ENCODE data around the gene CST11. TPM values are rescaled to one million over a fixed set of nuclear protein-coding genes. Genes with fewer than 3 reads are reported as not detected.

CST11 gene
- total and polyA plus RNA-seq, 11 donors = not detected

DNA sequence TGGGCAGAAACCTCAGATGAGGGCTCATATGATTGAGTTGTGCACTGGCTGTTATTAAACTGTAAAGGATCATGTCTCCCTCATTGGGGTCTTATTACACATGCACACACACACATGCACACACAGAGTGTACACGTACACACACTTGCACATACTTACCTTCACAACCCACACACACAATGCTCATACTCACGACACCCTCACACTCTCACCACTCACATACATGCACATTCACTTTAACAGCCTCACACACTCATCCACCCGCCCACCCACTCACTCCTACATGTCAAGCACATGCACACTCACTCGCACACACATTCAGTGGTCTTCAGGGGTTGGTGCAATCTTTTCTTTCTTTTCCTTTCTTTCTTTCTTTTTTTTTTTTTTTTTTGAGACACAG lies 7.8 kb downstream of the CST11 start:
- no peaks in the 10 kb centered on the region for H3K4me1 ChIP-seq
- TF ChIP-seq POLR2A (IDR thresholded peaks at IDR 0.05) = no peak
- no peak for TF ChIP-seq CTCF (IDR thresholded peaks at IDR 0.05)
- no peaks in the 10 kb centered on the region for H3K27me3 ChIP-seq
- H3K4me3 ChIP-seq = no peak overlapping the region
- no peak overlapping the region for H3K27ac ChIP-seq
- no peaks in the 10 kb centered on the region for H3K36me3 ChIP-seq
- DNase-seq = no peak
- no peaks in the 10 kb centered on the region for H3K9me3 ChIP-seq
- intact Hi-C loops (cut with DNase I) = loop anchor here in 6 of 10 donors (5.0 to 10.0 kb wide), 7 partner anchors 100 to 1110 kb away; partner anchors contain the start of gene CST9 (in 6 of the 6)
- ATAC-seq = no peak
- WGBS, 4 donors = 87 to 91% (median 89%) methylated on average over 4 of the region's 4 CpGs

GRCh38 chr20:23442436-23442835 lies 10.2 kb downstream of the CST11 start:
- Histone ChIP-seq H3K4me3 (no peak overlapping the region), H3K27ac (no peak overlapping the region), H3K27me3 (no peaks in the 10 kb centered on the region), H3K9me3 (no peaks in the 10 kb centered on the region), H3K4me1 (no peaks in the 10 kb centered on the region), H3K36me3 (no peaks in the 10 kb centered on the region)
- WGBS, 4 donors = 82 to 89% (median 84%) methylated on average over 5 of the region's 5 CpGs
- ATAC-seq (no peak), DNase-seq (no peak)
- TF ChIP-seq CTCF (IDR thresholded peaks at IDR 0.05) = no peak
- no peak for TF ChIP-seq POLR2A (IDR thresholded peaks at IDR 0.05)
- intact Hi-C loops (cut with DNase I) = loop anchor here (1.0 to 10.0 kb wide), 8 partner anchors 98 to 1108 kb away; partner anchors contain the start of gene CST9 (in 6 of the 10)

DNA sequence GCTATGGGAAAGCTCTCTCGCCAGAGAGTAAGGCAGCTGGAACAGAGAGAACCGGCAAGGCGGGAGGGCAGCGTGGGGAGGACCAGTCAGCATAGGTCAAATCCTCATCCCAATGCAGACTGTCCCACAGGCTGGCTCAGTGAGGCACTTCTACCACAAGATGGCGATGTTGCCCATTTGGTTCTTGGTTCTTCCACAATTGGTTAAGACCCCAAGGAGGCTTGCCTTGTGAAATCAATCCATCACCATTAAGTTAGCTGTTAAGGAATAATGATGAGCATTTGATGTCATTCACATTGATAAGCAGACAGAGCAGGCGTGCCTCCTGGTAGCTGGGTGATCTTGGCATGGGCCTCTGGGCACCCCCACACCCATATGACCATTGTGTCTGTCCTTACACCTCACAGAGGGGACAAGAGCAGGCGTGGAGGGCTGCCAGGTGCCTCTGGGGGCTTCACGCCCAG lies 10.8 kb downstream of the CST11 start:
- Histone ChIP-seq H3K27me3 (no peaks in the 10 kb centered on the region), H3K27ac (no peak overlapping the region), H3K4me1 (peaks cover 0 to under 1% (median 0%) of the 10 kb centered on the region in 12 donors), H3K9me3 (no peaks in the 10 kb centered on the region), H3K36me3 (no peaks in the 10 kb centered on the region), H3K4me3 (no peak overlapping the region)
- WGBS, 4 donors = 17 to 20% (median 18%) methylated on average over 8 of the region's 8 CpGs
- peak in 4 of 5 donors; percentile 60 to 69 (median 62) for DNase-seq
- ATAC-seq = peak; percentile 43 to 83 (median 80)
- TF ChIP-seq POLR2A (IDR thresholded peaks at IDR 0.05) = no peak
- TF ChIP-seq CTCF (IDR thresholded peaks at IDR 0.05) = peak; percentile 74 to 94 (median 85)
- intact Hi-C loops (cut with DNase I) = loop anchor here (1.0 to 10.0 kb wide), 8 partner anchors 97 to 1107 kb away; partner anchors contain the start of gene CST9 (in 6 of the 10)

- intact Hi-C loops (cut with DNase I) = loop anchor here in 6 of 10 donors (5.0 to 10.0 kb wide), 6 partner anchors 95 to 1105 kb away; partner anchors contain the start of gene CST9 (in 6 of the 6)
- DNase-seq = no peak
Observed at GRCh38 chr20:23440004-23440403, 12.7 kb downstream of the CST11 start.

More at GRCh38 chr20:23440004-23440403, 12.7 kb downstream of the CST11 start:
- WGBS, 4 donors = 81 to 91% (median 87%) methylated on average over 2 of the region's 2 CpGs
- H3K4me1 ChIP-seq = peaks cover 0 to 11% (median 0%) of the 10 kb centered on the region in 12 donors
- no peak overlapping the region for H3K27ac ChIP-seq
- TF ChIP-seq CTCF (IDR thresholded peaks at IDR 0.05) = no peak
- TF ChIP-seq POLR2A (IDR thresholded peaks at IDR 0.05) = no peak
- no peaks in the 10 kb centered on the region for H3K27me3 ChIP-seq
- no peaks in the 10 kb centered on the region for H3K36me3 ChIP-seq
- H3K4me3 ChIP-seq = no peak overlapping the region
- ATAC-seq = no peak
- no peaks in the 10 kb centered on the region for H3K9me3 ChIP-seq
